A673 (cell line): ENCODE results near the gene NUTM2B. TPM values are rescaled to one million over a fixed set of nuclear protein-coding genes. Genes with fewer than 3 reads are reported as not detected.
"Not testable (repeated sequence)": the region's sequence is repeated elsewhere in the genome, so short reads cannot be mapped to it uniquely, and the experiment has no call there.

ENCODE experiments used
- BruUV-seq: library from RNA; stranded (reverse); fragments of 400-500 nt; replicated peaks from 2 replicates; lab custom pipeline; 2021; lab: Mats Ljungman, UMichigan
- CTCF ChIA-PET: fragments of 300-600 bp; sonication (Branson Sonifier 250); formaldehyde crosslinking; loops from one replicate; lab custom pipeline; 2022; ENCODE audit warnings: antibody characterized with exemption; lab: Charles Lee
- POLR2A ChIA-PET: fragments of 300-600 bp; sonication (Branson Sonifier 250); formaldehyde crosslinking; loops from one replicate; lab custom pipeline; 2022; ENCODE audit warnings: antibody characterized with exemption; ENCODE audit not compliant: low non-redundant PET; lab: Charles Lee
- DNase-seq: peaks from one replicate; pipeline ENCODE4 v3.0.0-alpha.2; 2015; ENCODE audit warnings: low spot score
- H3K27ac ChIP-seq: fragments of 200-600 bp; sonication (generic); 2 replicates; pipeline ENCODE4 v1.5.1; 2016; ENCODE audit warnings: mixed run types, low read depth, mild to moderate bottlenecking, mixed read lengths, antibody characterized with exemption, low read length; ENCODE audit not compliant: poor library complexity, severe bottlenecking
- H3K27me3 ChIP-seq: fragments of 200-600 bp; sonication (generic); replicated peaks from 2 replicates; pipeline ENCODE4 v1.6.1; 2017; ENCODE audit warnings: mixed run types, low read depth, mild to moderate bottlenecking, mixed read lengths, antibody characterized with exemption, low read length; ENCODE audit not compliant: insufficient read depth, poor library complexity
- H3K36me3 ChIP-seq: fragments of 200-600 bp; sonication (generic); 2 replicates; pipeline ENCODE4 v1.6.1; 2016; ENCODE audit warnings: mixed run types, mild to moderate bottlenecking, mixed read lengths, antibody characterized with exemption, low read length; ENCODE audit not compliant: insufficient read depth, poor library complexity, severe bottlenecking
- H3K4me1 ChIP-seq: fragments of 200-600 bp; sonication (generic); 2 replicates; pipeline ENCODE4 v1.6.1; 2017; ENCODE audit warnings: mixed run types, mild to moderate bottlenecking, mixed read lengths, antibody characterized with exemption, low read length; ENCODE audit not compliant: insufficient read depth, poor library complexity, severe bottlenecking
- H3K4me3 ChIP-seq: fragments of 200-600 bp; sonication (generic); 2 replicates; pipeline ENCODE4 v1.5.1; 2016; ENCODE audit warnings: low read depth, mixed run types, mild to moderate bottlenecking, mixed read lengths, low read length; ENCODE audit not compliant: poor library complexity, severe bottlenecking
- H3K9me3 ChIP-seq: fragments of 200-600 bp; sonication (generic); 2 replicates; pipeline ENCODE4 v1.6.1; 2016; ENCODE audit warnings: mixed run types, low read depth, mild to moderate bottlenecking, mixed read lengths, antibody characterized with exemption, low read length; ENCODE audit not compliant: poor library complexity, severe bottlenecking
- intact Hi-C: fragments of 100-400 bp; cut with micrococcal nuclease; formaldehyde crosslinking; loops from one replicate; pipeline ENCODE4 v1.10.0; 2022; ENCODE audit not compliant: unreplicated experiment
- total RNA-seq: library from RNA; stranded (reverse); gene quantifications from 2 replicates; pipeline ENCODE4 v1.2.3, GENCODE V29; 2021

The NUTM2B gene
- total RNA-seq, 1 experiment from 2014 or later, result 1.0 TPM

- POLR2A ChIA-PET, H3K4me3 ChIP-seq, H3K36me3 ChIP-seq, H3K27me3 ChIP-seq, DNase-seq, H3K4me1 ChIP-seq, BruUV-seq, CTCF ChIA-PET, H3K27ac ChIP-seq, H3K9me3 ChIP-seq, intact Hi-C loops: not testable (repeated sequence)
Observed at GRCh38 chr10:79683884-79684720, 18.9 kb upstream of the NUTM2B start.

- intact Hi-C loops, BruUV-seq, CTCF ChIA-PET, POLR2A ChIA-PET, H3K36me3 ChIP-seq, H3K4me3 ChIP-seq, H3K4me1 ChIP-seq, H3K9me3 ChIP-seq, H3K27me3 ChIP-seq, H3K27ac ChIP-seq: not testable (repeated sequence)
- peak; percentile 82 for DNase-seq
Observed at GRCh38 chr10:79685044-79685685, 17.9 kb upstream of the NUTM2B start.

GRCh38 chr10:79686595-79686994, 16.4 kb upstream of the NUTM2B start:
- BruUV-seq, CTCF ChIA-PET, POLR2A ChIA-PET: not testable (repeated sequence)

GRCh38 chr10:79687406-79688150, 15.4 kb upstream of the NUTM2B start:
- BruUV-seq, POLR2A ChIA-PET, H3K4me3 ChIP-seq, intact Hi-C loops, H3K4me1 ChIP-seq, H3K9me3 ChIP-seq, CTCF ChIA-PET, H3K27ac ChIP-seq, H3K36me3 ChIP-seq, DNase-seq, H3K27me3 ChIP-seq: not testable (repeated sequence)

More at GRCh38 chr10:79686595-79686994, 16.4 kb upstream of the NUTM2B start:
- H3K9me3 ChIP-seq, intact Hi-C loops, H3K4me1 ChIP-seq, DNase-seq, H3K27me3 ChIP-seq, H3K27ac ChIP-seq, H3K4me3 ChIP-seq, H3K36me3 ChIP-seq: not testable (repeated sequence)

- POLR2A ChIA-PET, CTCF ChIA-PET, H3K4me3 ChIP-seq, intact Hi-C loops, H3K9me3 ChIP-seq, H3K36me3 ChIP-seq, DNase-seq, H3K27ac ChIP-seq, BruUV-seq, H3K4me1 ChIP-seq, H3K27me3 ChIP-seq: not testable (repeated sequence)
Observed at GRCh38 chr10:79688798-79689197, 14.2 kb upstream of the NUTM2B start.

GRCh38 chr10:79696596-79696995, 6.4 kb upstream of the NUTM2B start:
- DNase-seq, H3K4me1 ChIP-seq, POLR2A ChIA-PET, CTCF ChIA-PET, H3K4me3 ChIP-seq, BruUV-seq, H3K27ac ChIP-seq, H3K27me3 ChIP-seq, H3K36me3 ChIP-seq, intact Hi-C loops, H3K9me3 ChIP-seq: not testable (repeated sequence)

GRCh38 chr10:79697141-79697540, 5.9 kb upstream of the NUTM2B start:
- H3K4me1 ChIP-seq, H3K4me3 ChIP-seq, BruUV-seq, DNase-seq, H3K9me3 ChIP-seq, POLR2A ChIA-PET, H3K27ac ChIP-seq, H3K36me3 ChIP-seq, H3K27me3 ChIP-seq, intact Hi-C loops, CTCF ChIA-PET: not testable (repeated sequence)
